HUES6 (cell line): ENCODE results near the gene ARSB.

Experiments
- H3K27ac ChIP-seq: 2 replicates; pipeline ENCODE4 v1.7.0; 2013; ENCODE audit warnings: low read depth, mild to moderate bottlenecking, low read length, inconsistent platforms
- H3K27me3 ChIP-seq: 2 replicates; pipeline ENCODE4 v1.6.1; 2013; ENCODE audit warnings: low read length; ENCODE audit not compliant: control insufficient read depth, insufficient read depth
- H3K36me3 ChIP-seq: 2 replicates; pipeline ENCODE4 v1.6.1; 2013; ENCODE audit warnings: low read length; ENCODE audit not compliant: control insufficient read depth, insufficient read depth
- H3K4me1 ChIP-seq: 2 replicates; pipeline ENCODE4 v1.6.1; 2013; ENCODE audit warnings: low read length; ENCODE audit not compliant: control insufficient read depth, insufficient read depth
- H3K4me3 ChIP-seq: 2 replicates; pipeline ENCODE4 v1.5.1; 2013; ENCODE audit warnings: low read depth, low read length
- H3K9ac ChIP-seq: one replicate; pipeline ENCODE4 v1.6.1; 2013; ENCODE audit warnings: mild to moderate bottlenecking, low read length
- H3K9me3 ChIP-seq: 2 replicates; pipeline ENCODE4 v1.6.1; 2013; ENCODE audit warnings: low read depth, low read length; ENCODE audit not compliant: control insufficient read depth, insufficient read depth

ARSB gene

DNA sequence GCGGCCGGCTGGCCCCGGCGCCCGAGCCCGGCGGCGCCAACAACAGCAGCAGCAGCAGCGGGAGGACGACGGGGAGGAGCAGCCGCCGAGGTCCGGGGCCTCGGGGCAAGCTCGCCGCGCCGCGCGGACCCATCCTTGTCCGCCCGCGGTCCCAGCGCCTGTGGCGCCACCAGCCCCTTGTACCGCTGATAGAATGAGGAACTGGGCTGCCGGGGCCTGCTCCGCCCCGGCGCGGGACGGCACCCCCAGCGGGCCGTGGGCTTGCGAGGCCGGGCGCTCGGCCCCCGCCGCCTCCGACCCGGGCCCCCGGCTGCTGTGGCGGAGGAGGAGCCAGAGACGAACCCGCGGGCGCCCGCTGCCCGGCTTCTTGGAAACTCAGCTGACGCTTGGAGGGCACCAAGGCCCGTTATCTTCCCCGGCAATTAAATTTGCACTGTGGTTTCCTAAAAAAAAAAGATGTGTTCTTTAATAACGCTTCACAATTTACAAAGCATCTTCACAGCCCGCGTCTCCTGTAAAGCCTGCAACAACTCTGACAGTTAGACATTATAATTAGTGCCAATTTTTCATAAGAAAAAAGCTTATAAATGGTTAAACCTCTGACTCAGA lies at the start of gene ARSB:
TSS of gene ARSB (minus strand) at position 195 of the 609 bp plus-strand sequence. CDS start at position 133, 62 bp downstream.
- H3K4me3 ChIP-seq, result peak within 1 kb of the TSS; percentile 90
- peaks cover 18% of the 10 kb centered on the region for H3K4me1 ChIP-seq
- peak within 1 kb of the TSS; percentile 93 for H3K9ac ChIP-seq
- H3K27me3 ChIP-seq, result peaks cover 6% of the 10 kb centered on the region; the same call in 1 of the 2 replicates
- no peaks in the 10 kb centered on the region for H3K9me3 ChIP-seq
- no peaks in the 10 kb centered on the region for H3K36me3 ChIP-seq
- peak within 1 kb of the TSS; percentile 82; the same call in 1 of the 2 replicates for H3K27ac ChIP-seq

DNA sequence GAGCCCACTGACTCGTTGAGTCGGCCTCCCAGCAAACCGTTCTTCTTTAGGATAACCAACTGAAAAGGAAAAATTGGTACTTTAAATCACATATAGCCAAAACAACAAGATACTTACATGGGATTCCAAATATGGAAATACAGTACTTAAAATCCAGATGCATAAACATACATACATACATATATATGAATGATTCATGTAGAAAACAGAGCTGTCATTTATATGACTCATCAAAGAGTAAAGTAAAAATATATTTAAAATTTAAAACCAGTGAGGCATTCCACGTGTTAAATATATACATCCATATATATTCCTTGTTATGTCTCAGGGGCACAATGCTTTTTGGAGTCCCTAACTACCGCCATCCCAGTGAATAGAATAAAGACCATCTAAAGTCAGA lies 47.7 kb upstream of the ARSB start:
- 0 out of 2 replicates have a peak, but pooled peaks cover 2% of the 10 kb centered on the region for H3K9me3 ChIP-seq

DNA sequence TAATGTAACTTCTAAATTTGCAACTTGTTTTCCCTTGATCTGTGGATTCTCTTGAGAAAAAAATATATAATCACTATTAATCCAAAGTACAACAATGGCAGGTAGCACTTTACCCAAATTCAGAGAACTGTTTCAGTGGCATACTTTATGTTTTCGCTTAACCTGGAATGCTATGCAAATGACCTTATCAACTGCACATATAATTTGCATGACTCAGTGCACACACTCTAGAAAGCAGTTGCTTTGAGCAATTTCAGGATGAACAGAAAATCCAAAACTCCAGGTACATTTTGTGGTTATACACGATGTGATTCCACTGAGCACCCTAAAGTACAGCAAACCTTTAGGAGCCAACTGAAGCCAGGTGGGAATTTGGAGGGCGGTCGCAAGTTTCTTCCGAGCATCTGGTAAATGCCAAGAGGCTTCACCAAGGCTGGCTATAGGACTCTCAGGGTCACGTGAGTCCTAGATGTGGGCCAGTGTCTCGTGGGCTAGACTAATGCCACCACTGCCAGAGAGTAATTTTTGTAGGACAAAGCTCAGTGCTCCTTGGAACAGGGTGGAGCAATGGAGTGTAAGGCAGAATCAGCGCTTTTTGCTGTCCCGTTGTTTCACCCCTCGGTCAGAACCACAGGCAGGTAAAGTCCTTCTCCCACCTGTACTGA lies 47.1 kb upstream of the ARSB start:
- Histone ChIP-seq H3K9ac (no peak overlapping the region), H3K36me3 (no peaks in the 10 kb centered on the region), H3K4me1 (no peaks in the 10 kb centered on the region), H3K27ac (no peak overlapping the region), H3K27me3 (no peaks in the 10 kb centered on the region), H3K4me3 (no peak overlapping the region), H3K9me3 (0 out of 2 replicates have a peak, but pooled peaks cover 2% of the 10 kb centered on the region)

More for the DNA sequence above, 47.7 kb upstream of the ARSB start:
- H3K9ac ChIP-seq, result no peak overlapping the region
- no peak overlapping the region for H3K4me3 ChIP-seq
- H3K27ac ChIP-seq, result no peak overlapping the region
- H3K4me1 ChIP-seq, result no peaks in the 10 kb centered on the region
- H3K27me3 ChIP-seq, result no peaks in the 10 kb centered on the region
- H3K36me3 ChIP-seq, result no peaks in the 10 kb centered on the region

DNA sequence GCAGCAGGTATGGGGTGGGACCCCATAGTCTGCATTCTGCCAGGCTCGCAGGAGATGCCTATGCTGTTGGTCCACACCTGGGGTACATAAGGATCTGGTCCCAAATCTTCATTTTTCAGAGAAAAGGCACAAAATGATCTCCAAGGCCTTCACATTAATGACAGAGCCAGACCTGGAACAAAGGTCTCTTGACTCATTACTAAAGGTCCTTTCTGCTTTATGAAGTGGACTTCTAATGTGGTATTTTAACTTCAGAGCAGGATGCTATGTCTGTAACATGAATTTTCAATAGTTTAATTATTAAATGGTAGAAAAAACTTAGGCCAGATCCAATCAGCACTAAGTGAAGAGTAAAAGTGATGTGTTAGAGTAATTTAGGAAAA lies 46.4 kb upstream of the ARSB start:
- Histone ChIP-seq H3K4me1 (no peaks in the 10 kb centered on the region), H3K9ac (no peak overlapping the region), H3K4me3 (no peak overlapping the region), H3K27me3 (no peaks in the 10 kb centered on the region), H3K27ac (no peak overlapping the region), H3K36me3 (no peaks in the 10 kb centered on the region), H3K9me3 (no peaks in the 10 kb centered on the region)

DNA sequence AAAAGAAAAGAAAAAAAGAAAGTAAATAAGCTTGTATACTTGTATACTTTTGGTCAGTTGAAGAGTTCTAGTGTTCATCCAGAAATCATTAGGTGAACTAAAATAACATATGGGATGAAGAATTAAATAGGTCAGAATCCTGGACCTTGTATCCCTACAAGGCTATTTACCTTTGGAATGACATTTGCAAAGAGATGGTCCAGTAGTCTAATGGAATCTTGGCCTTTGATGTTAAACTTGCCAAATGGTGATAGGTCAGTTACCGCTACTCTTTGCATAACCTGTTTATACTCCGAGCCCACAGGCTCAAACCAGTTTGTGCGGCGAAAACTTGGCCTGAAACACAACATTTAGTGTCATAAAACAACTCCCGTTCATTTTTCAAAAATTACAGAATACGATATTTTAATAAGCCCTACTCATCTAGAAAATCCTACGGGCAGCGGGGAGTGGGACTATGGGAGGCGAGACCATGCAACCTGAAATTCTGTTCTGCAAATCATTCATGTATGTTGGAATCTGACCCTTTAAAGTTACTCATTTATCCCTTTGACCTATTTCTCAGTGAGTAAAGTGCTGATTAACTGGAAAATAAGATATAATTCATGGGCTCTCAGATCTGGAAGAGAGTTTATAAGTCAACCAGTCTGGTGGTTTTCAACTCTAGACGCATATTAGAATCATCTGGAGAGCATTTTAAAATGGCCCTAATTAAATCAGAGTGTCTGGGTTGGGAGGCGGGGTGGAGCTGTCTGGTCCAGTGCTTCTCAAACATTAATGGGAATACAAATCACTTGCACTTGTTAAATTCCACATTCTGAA lies 45.8 kb upstream of the ARSB start:
- no peak overlapping the region for H3K4me3 ChIP-seq
- no peaks in the 10 kb centered on the region for H3K4me1 ChIP-seq
- H3K27ac ChIP-seq, result no peak overlapping the region
- H3K9ac ChIP-seq, result no peak overlapping the region
- no peaks in the 10 kb centered on the region for H3K36me3 ChIP-seq
- H3K27me3 ChIP-seq, result no peaks in the 10 kb centered on the region
- no peaks in the 10 kb centered on the region for H3K9me3 ChIP-seq

DNA sequence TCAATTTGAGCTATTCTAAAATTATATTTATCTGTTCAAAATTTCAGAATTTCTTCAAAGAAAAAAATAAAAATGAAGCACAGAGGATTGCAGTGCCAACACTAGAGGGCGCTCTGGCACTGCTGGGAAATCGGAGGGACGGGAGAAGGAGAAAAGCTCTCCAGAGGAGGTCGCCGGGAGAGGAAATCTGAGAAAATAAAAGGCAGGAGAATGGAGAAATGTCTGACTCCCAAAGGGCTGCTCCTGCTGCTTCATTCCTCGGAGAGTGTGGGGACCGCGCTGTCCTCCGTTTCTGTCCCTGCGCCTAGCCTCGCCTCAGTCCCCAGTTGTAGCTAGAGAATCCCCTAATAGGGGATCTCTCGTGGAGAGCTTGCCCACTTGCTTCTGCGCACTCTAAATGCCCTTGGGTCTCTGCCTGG lies 40.0 kb upstream of the ARSB start:
- H3K4me3 ChIP-seq, result peak overlapping the region; percentile 44
- H3K9me3 ChIP-seq, result no peaks in the 10 kb centered on the region
- H3K27ac ChIP-seq, result no peak overlapping the region
- H3K27me3 ChIP-seq, result no peaks in the 10 kb centered on the region
- H3K4me1 ChIP-seq, result peaks cover 15% of the 10 kb centered on the region
- H3K36me3 ChIP-seq, result no peaks in the 10 kb centered on the region
- no peak overlapping the region for H3K9ac ChIP-seq

DNA sequence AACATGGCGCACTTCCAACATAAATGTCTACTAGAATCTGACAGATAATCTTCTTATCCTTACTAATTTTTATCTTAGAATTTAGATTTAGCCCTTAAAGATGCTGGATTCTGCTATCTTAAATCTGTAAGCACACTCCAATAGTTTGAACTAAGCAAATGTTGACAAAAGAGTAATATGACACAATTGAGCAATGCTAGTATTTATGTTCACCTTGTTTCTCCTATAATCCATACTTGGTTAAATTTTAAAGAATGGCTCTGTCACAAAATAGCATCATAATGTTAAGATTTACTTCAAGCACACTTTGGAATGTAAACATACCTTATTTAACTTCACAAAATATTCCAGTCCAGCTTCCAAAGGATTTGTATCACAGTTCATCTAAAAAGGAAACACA lies 38.8 kb upstream of the ARSB start:
- no peaks in the 10 kb centered on the region for H3K36me3 ChIP-seq

DNA sequence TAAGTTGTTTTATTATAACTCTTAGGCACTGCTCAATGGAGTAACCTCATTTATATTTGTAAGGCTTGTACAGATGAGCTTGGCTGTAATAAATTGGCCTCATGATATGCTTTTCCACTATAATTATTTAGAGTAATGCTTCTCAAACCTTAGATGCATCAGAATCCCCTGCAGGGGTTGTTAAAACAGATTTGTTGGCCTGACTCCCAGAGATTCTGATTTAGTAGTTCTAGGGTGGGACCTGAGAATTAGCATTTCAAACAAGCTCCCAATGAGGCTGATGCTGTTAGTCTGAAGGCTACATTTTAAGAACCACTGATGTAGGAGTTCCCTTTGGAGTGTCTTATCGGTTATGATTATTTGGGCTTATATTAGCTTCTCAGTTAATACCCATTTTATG lies 38.2 kb upstream of the ARSB start:
- H3K27ac ChIP-seq, result no peak overlapping the region
- no peak overlapping the region for H3K4me3 ChIP-seq
- no peaks in the 10 kb centered on the region for H3K27me3 ChIP-seq
- H3K4me1 ChIP-seq, result peaks cover 15% of the 10 kb centered on the region
- no peaks in the 10 kb centered on the region for H3K9me3 ChIP-seq
- H3K9ac ChIP-seq, result no peak overlapping the region
- H3K36me3 ChIP-seq, result no peaks in the 10 kb centered on the region

More for the DNA sequence above, 38.8 kb upstream of the ARSB start:
- Histone ChIP-seq H3K9ac (no peak overlapping the region), H3K27ac (no peak overlapping the region), H3K4me3 (no peak overlapping the region), H3K9me3 (no peaks in the 10 kb centered on the region), H3K4me1 (peaks cover 15% of the 10 kb centered on the region), H3K27me3 (no peaks in the 10 kb centered on the region)

DNA sequence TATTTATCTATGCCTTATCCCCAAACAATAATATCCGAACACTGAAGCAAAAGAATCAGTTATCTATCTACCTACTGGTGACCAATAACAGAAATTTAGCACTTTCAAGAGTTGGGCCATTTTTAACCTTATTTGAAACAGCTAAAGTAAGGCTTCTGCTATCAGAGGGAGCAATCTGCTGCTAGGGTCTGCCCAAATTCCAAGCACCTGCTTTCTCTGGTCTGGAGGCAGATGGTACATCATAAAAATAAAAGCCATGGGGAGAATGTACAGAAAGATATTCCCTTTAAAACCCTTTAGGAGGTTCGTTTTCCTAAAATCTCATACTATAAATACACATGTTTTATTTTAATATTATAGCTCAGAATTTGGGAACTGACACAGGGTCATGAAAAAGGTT lies 37.7 kb upstream of the ARSB start:
- H3K9me3 ChIP-seq, result no peaks in the 10 kb centered on the region
- no peak overlapping the region for H3K4me3 ChIP-seq
- H3K4me1 ChIP-seq, result peaks cover 15% of the 10 kb centered on the region
- no peaks in the 10 kb centered on the region for H3K36me3 ChIP-seq
- no peaks in the 10 kb centered on the region for H3K27me3 ChIP-seq
- no peak overlapping the region for H3K27ac ChIP-seq
- H3K9ac ChIP-seq, result no peak overlapping the region

DNA sequence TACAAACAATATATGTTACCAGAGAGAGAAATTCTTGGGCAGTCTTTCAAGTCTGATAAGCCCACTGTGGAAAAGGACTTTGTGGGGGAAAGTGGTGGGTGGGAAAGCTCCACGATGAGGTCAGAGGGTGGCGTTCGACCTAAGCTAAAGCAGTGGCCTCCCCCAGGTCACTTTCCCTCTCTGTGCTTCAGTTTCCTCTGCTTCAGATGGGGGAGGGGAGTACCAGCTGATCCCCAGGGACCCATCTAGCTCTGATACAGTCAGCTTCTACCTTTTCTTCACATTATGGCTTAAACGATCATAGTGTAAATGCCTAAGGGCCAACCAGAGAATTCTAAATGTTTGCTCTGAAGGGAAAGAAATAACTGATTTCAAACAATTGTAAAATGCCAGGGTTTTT lies 36.6 kb upstream of the ARSB start:
- Histone ChIP-seq H3K4me3 (no peak overlapping the region), H3K9ac (no peak overlapping the region), H3K27me3 (no peaks in the 10 kb centered on the region), H3K4me1 (peaks cover 15% of the 10 kb centered on the region), H3K9me3 (no peaks in the 10 kb centered on the region), H3K36me3 (no peaks in the 10 kb centered on the region), H3K27ac (no peak overlapping the region)
